Measurements from ENCODE around the gene USP13. TPM values are rescaled to one million over a fixed set of nuclear protein-coding genes. Genes with fewer than 3 reads are reported as not detected.
A peak's percentile ranks its signal among the peaks of the same experiment; 100 is the strongest.

The USP13 gene
- polyA plus RNA-seq, 6 donors from 2014 or later = 4.9 to 18.5 (median 8.3) TPM

- Mint-ChIP-seq H3K4me3 (no peak overlapping the region), H3K9me3 (peaks cover 0 to 4% (median 0%) of the 10 kb centered on the region in 7 donors), H3K27ac (peak overlapping the region in 1 of 6 donors; percentile 51), H3K4me1 (peaks cover 3 to 7% (median 4%) of the 10 kb centered on the region in 3 donors), H3K27me3 (peaks cover 0 to 9% (median 6%) of the 10 kb centered on the region in 3 donors), H3K36me3 (no peaks in the 10 kb centered on the region)
- ATAC-seq (ENCODE audit: low read depth in 2 of 2) (peak; percentile 35 to 37), DNase-seq (no peak)
Observed at GRCh38 chr3:179811321-179812095, 158.7 kb downstream of the USP13 start.

DNA sequence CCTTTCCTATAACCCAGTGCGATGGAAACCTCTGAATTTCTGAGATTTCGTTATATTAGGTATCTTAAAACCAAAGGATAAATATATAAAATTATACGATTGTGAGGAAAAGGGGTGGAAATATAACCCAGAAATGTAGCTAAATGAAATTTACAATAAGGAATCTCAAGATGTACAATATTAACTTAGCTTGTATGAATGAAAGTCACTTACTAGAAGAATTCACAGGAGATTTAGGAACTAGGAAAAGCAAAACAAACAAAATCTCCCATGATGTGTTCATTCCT lies 159.2 kb downstream of the USP13 start:
- H3K4me3 Mint-ChIP-seq = no peak overlapping the region

DNA sequence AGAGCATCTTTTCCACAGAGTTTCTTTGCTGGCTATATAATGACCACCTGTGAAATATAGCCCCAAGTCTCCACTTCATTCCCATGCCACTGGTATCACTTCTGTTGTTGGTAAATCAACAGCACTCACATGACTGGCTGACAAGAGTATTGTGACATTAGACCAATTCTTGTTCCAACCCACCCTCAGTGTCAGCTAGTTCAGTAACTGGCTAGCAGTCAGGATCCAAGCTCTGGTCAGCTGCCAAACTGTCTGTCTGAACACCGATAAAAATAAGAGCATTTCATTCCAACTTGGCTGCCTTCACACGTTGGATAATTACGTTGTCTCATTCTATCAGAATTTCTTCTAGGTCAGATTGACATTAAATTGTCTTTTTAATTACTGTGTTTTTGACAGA lies 166.5 kb downstream of the USP13 start:
- Mint-ChIP-seq H3K36me3 (no peaks in the 10 kb centered on the region), H3K4me3 (no peak overlapping the region), H3K4me1 (no peaks in the 10 kb centered on the region), H3K9me3 (peaks cover 0 to 9% (median 0%) of the 10 kb centered on the region in 7 donors), H3K27ac (no peak overlapping the region), H3K27me3 (peaks cover 11 to 39% (median 33%) of the 10 kb centered on the region in 3 donors)
- ATAC-seq (ENCODE audit: low read depth in 2 of 2) = no peak
- DNase-seq = no peak

More for the DNA sequence above, 159.2 kb downstream of the USP13 start:
- Mint-ChIP-seq H3K27me3 (peaks cover 0 to 9% (median 6%) of the 10 kb centered on the region in 3 donors), H3K9me3 (peaks cover 0 to 5% (median 0%) of the 10 kb centered on the region in 7 donors), H3K36me3 (no peaks in the 10 kb centered on the region), H3K4me1 (peaks cover 3 to 7% (median 4%) of the 10 kb centered on the region in 3 donors), H3K27ac (no peak overlapping the region)
- no peak for DNase-seq
- ATAC-seq (ENCODE audit: low read depth in 2 of 2) = no peak

DNA sequence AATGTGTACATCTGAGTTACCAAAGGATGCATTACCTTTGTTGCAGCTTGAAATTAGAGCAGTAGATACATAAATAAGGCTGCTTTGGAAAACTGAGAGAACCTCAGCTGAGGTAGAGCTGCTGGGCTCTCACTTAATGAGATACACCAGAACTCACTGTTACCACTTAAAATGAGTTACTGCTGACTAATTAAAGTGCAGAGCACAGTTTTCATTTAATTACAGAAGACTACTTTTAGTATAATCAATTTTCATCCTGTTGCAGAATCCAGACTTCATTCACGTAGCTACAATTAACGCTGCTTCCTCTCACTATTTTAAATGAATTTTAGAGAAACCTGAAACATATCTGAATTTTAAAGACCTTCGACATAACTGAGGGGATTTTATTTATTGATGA lies 169.5 kb downstream of the USP13 start:
- Mint-ChIP-seq H3K4me1 (no peaks in the 10 kb centered on the region), H3K27me3 (peaks cover 21 to 46% (median 24%) of the 10 kb centered on the region in 3 donors), H3K27ac (no peak overlapping the region), H3K9me3 (peaks cover 0 to 5% (median 0%) of the 10 kb centered on the region in 7 donors), H3K4me3 (no peak overlapping the region), H3K36me3 (no peaks in the 10 kb centered on the region)
- no peak for DNase-seq
- ATAC-seq (ENCODE audit: low read depth in 2 of 2) = no peak

DNA sequence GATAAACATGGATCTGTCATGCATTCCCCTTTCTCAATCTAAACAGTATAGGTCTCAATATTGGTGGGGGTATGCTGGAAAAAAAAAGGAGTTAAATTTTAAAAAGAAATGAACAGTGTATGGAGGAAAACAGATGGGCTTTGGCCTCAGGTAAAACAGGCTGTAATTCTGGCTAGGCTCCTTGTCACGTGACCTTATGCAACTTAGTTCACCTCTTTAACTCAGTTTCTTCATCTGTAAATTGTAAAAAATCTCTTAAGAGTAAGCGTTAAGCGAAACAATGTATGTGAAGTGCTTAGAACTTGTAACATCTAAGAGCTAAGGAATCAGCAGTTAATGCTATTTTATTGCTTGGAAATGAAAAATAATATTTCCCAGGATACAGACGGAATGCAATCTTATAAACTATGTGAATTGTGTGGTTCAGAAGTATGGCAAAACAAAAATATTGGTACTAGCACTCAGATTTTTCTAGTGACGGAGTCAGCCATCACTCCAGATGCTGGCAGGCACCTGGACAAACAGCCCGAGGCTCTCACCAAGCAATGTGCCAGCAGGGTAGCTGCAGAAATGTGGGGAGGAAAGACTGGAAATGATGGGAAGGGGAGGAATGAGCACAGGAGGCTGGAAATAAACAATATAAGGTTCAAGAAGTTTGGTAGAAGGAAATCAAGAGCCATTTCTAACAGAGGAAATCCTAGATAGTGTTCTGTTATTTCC lies 172.8 kb downstream of the USP13 start:
- H3K4me1 Mint-ChIP-seq = no peaks in the 10 kb centered on the region

GRCh38 chr3:179826247-179826637 lies 173.4 kb downstream of the USP13 start:
- peaks cover 13 to 21% (median 21%) of the 10 kb centered on the region in 3 donors for H3K27me3 Mint-ChIP-seq
- no peaks in the 10 kb centered on the region for H3K9me3 Mint-ChIP-seq
- no peak for DNase-seq
- no peak overlapping the region for H3K27ac Mint-ChIP-seq
- H3K4me1 Mint-ChIP-seq = no peaks in the 10 kb centered on the region
- no peak overlapping the region for H3K4me3 Mint-ChIP-seq
- no peak for ATAC-seq (ENCODE audit: low read depth in 2 of 2)
- no peaks in the 10 kb centered on the region for H3K36me3 Mint-ChIP-seq

More for the DNA sequence above, 172.8 kb downstream of the USP13 start:
- no peak overlapping the region for H3K4me3 Mint-ChIP-seq
- H3K36me3 Mint-ChIP-seq = no peaks in the 10 kb centered on the region
- no peak for DNase-seq
- no peak overlapping the region for H3K27ac Mint-ChIP-seq
- no peak for ATAC-seq (ENCODE audit: low read depth in 2 of 2)
- peaks cover 18 to 26% (median 25%) of the 10 kb centered on the region in 3 donors for H3K27me3 Mint-ChIP-seq
- H3K9me3 Mint-ChIP-seq = no peaks in the 10 kb centered on the region

- Mint-ChIP-seq H3K36me3 (no peaks in the 10 kb centered on the region), H3K27ac (no peak overlapping the region), H3K9me3 (peaks cover 0 to 1% (median 0%) of the 10 kb centered on the region in 7 donors), H3K4me3 (no peak overlapping the region), H3K27me3 (peaks cover 16 to 31% (median 20%) of the 10 kb centered on the region in 3 donors), H3K4me1 (no peaks in the 10 kb centered on the region)
- ATAC-seq (ENCODE audit: low read depth in 2 of 2) (no peak), DNase-seq (no peak)
Observed at GRCh38 chr3:179828738-179829137, 175.9 kb downstream of the USP13 start.

- ATAC-seq (ENCODE audit: low read depth in 2 of 2) (no peak), DNase-seq (no peak)
- Mint-ChIP-seq H3K27ac (no peak overlapping the region), H3K4me1 (no peaks in the 10 kb centered on the region), H3K36me3 (no peaks in the 10 kb centered on the region), H3K27me3 (peaks cover 16 to 34% (median 18%) of the 10 kb centered on the region in 3 donors), H3K4me3 (no peak overlapping the region), H3K9me3 (peaks cover 0 to 1% (median 0%) of the 10 kb centered on the region in 7 donors)
Observed at GRCh38 chr3:179829401-179829800, 176.6 kb downstream of the USP13 start.

GRCh38 chr3:179832333-179832854 lies 179.6 kb downstream of the USP13 start:
- Mint-ChIP-seq H3K27ac (no peak overlapping the region), H3K27me3 (peaks cover 9 to 27% (median 18%) of the 10 kb centered on the region in 3 donors), H3K9me3 (peaks cover 0 to 1% (median 0%) of the 10 kb centered on the region in 7 donors), H3K4me3 (no peak overlapping the region), H3K36me3 (no peaks in the 10 kb centered on the region), H3K4me1 (no peaks in the 10 kb centered on the region)
- DNase-seq (no peak), ATAC-seq (ENCODE audit: low read depth in 2 of 2) (no peak)

GRCh38 chr3:179833294-179833693 lies 180.5 kb downstream of the USP13 start:
- Mint-ChIP-seq H3K4me1 (no peaks in the 10 kb centered on the region), H3K4me3 (no peak overlapping the region), H3K9me3 (peaks cover 0 to 1% (median 0%) of the 10 kb centered on the region in 7 donors), H3K27ac (no peak overlapping the region), H3K27me3 (peaks cover 9 to 27% (median 12%) of the 10 kb centered on the region in 3 donors), H3K36me3 (no peaks in the 10 kb centered on the region)
- ATAC-seq (ENCODE audit: low read depth in 2 of 2) (no peak), DNase-seq (no peak)

- DNase-seq = no peak
- H3K4me1 Mint-ChIP-seq = no peaks in the 10 kb centered on the region
- peaks cover 0 to 1% (median 0%) of the 10 kb centered on the region in 7 donors for H3K9me3 Mint-ChIP-seq
- no peak overlapping the region for H3K4me3 Mint-ChIP-seq
- no peaks in the 10 kb centered on the region for H3K36me3 Mint-ChIP-seq
- no peak for ATAC-seq (ENCODE audit: low read depth in 2 of 2)
- H3K27me3 Mint-ChIP-seq = peaks cover 20 to 40% (median 25%) of the 10 kb centered on the region in 3 donors
- no peak overlapping the region for H3K27ac Mint-ChIP-seq
Observed at GRCh38 chr3:179837374-179837773, 184.5 kb downstream of the USP13 start.
